ENCODE results near the gene HSD17B1.

- TF ChIP-seq CTCF (conservative IDR thresholded peaks at IDR 0.05; ENCODE audit: low read length) (no peak), EZH2phosphoT487 (IDR thresholded peaks at IDR 0.05; ENCODE audit: borderline replicate concordance) (no peak)
These were observed 5.7 kb upstream of the HSD17B1 start for GRCh38 chr17:42547001-42547461.
